Heart right ventricle (tissue), 16 donors: ENCODE results near the gene PROSER1. TPM values are rescaled to one million over a fixed set of nuclear protein-coding genes. Genes with fewer than 3 reads are reported as not detected.
A peak's percentile ranks its signal among the peaks of the same experiment; 100 is the strongest.

Experiments
- ATAC-seq, 8 donors: fragments of 200-7000 bp; cut with Tn5 transposase; one replicate each; pipeline ENCODE4 v1.9.1; 2020; ENCODE audit warnings: mild to moderate bottlenecking in 8 of 8, moderate library complexity in 8 of 8, moderate number of reproducible peaks in 1 of 8
- DNase-seq, 2 donors: peaks; one replicate each; pipeline ENCODE4 v3.0.0-alpha.2; 2020
- H3K27ac ChIP-seq, 10 donors: fragments of 200-600 bp; sonication (generic) in 2 of 10; one replicate each; pipeline versions ENCODE4 v1.5.0 to v1.8.0; 2020 to 2022; ENCODE audit warnings: mild to moderate bottlenecking in 3 of 10
- H3K27me3 ChIP-seq, 7 donors: fragments of 200-600 bp; one replicate each; pipeline ENCODE4 v1.8.0; 2021 to 2022; ENCODE audit warnings: mild to moderate bottlenecking in 2 of 7
- H3K36me3 ChIP-seq, 9 donors: fragments of 200-600 bp; sonication (generic) in 1 of 9; one replicate each; pipeline versions ENCODE4 v1.5.0 to v1.8.0; 2020 to 2022; ENCODE audit warnings: mild to moderate bottlenecking in 2 of 9
- H3K4me1 ChIP-seq, 9 donors: fragments of 200-600 bp; sonication (generic) in 1 of 9; one replicate each; pipeline versions ENCODE4 v1.5.0 to v1.8.0; 2020 to 2022; ENCODE audit warnings: mild to moderate bottlenecking in 4 of 9
- H3K4me3 ChIP-seq, 10 donors: fragments of 200-600 bp; sonication (generic) in 2 of 10; one replicate each; pipeline versions ENCODE4 v1.5.0 to v1.8.0; 2020 to 2022; ENCODE audit warnings: mild to moderate bottlenecking in 7 of 10, moderate library complexity in 2 of 10
- H3K9me3 ChIP-seq, 11 donors: fragments of 200-600 bp in 10 of 11; sonication (generic) in 2 of 11; one replicate each; pipeline versions ENCODE4 v1.5.0 to v1.8.0; 2013 to 2022; ENCODE audit warnings: mild to moderate bottlenecking in 2 of 11, control low read depth in 1 of 11, moderate library complexity in 1 of 11
- WGBS, 2 donors: extraction: QIAGEN DNeasy Blood & Tissue Kit; methylation state at CpG; one replicate each; pipeline ENCODE4 v1.1.7; 2013; ENCODE audit warnings: inconsistent platforms in 1 of 2; 5-methylcytosine and 5-hydroxymethylcytosine counted together
- intact Hi-C, 10 donors: fragments of 100-400 bp; cut with DNase I; formaldehyde crosslinking; loops; one replicate each; pipeline versions ENCODE4 v1.11.1 to v1.14.2; 2022
- polyA plus RNA-seq, 2 donors: library from polyadenylated mRNA; stranded (reverse); fragments of 200-250 nt; gene quantifications; one replicate each; pipeline ENCODE4 v1.2.3, GENCODE V29; 2013
- total RNA-seq, 10 donors: library from RNA; stranded (reverse); fragmentation: NEBNext Ultra II Directional in 3 of 10; extraction: Animal tissue kit (Norgen Biotek cat#: 25700) in 3 of 10; gene quantifications; one replicate each; pipeline versions ENCODE4 v1.2.1 to v1.2.4, GENCODE V29; 2021 to 2023
- TF ChIP-seq, protein P1 (sequence below), 9 donors: fragments of 200-600 bp; sonication (generic) in 2 of 9; IDR thresholded peaks; one replicate each; pipeline versions ENCODE4 v1.5.0 to v1.8.0; 2021 to 2022; ENCODE audit warnings: antibody characterized with exemption in 9 of 9, mild to moderate bottlenecking in 5 of 9, moderate library complexity in 1 of 9
- donor health status: Arrhythmogenic right ventricular cardiomyopathy.
- donor health status: ischemic (EF 13 %, LVEDD 7.1; RV severe dilation, severe dysfunction).
- donor health status: healthy with polysubstance abuse.
- donor health status: DM: no; HTN: yes; CAD: no.
- donor health status: DM: no; HTN: no; CAD: no.
- donor health status: ischemic (EF 25% LVEDD 6.9; RV normal size, moderate dysfunction).
- donor health status: ischemic (EF 25% LVEDD 5.7; RV mildly dilated, moderate dysfunction).
- donor health status: healthy.
- donor health status: DM: yes; HTN: yes; CAD: no.
- donor health status: Ischemic cardiomyopathy.
- donor health status: ischemic (EF 35%, LVEDD 5.7; RV mildly dilated, moderate dysfunction).
- donor health status: nonischemic (EF 11% LVEDD 7.7; RV severe dilation, severe dysfunction).
- donor health status: DM: yes; HTN: yes; CAD: no.
- donor health status: PGD.
- donor health status: ischemic (EF 29% LVEDD 5.4; RV normal size, mild dysfunction).
- donor health status: nonischemic (EF 23%, LVEDD 6.1; RV moderate dilation, normal function).

Gene PROSER1
- total and polyA plus RNA-seq, 12 donors, result 5.4 to 22.4 (median 16.7) TPM

DNA sequence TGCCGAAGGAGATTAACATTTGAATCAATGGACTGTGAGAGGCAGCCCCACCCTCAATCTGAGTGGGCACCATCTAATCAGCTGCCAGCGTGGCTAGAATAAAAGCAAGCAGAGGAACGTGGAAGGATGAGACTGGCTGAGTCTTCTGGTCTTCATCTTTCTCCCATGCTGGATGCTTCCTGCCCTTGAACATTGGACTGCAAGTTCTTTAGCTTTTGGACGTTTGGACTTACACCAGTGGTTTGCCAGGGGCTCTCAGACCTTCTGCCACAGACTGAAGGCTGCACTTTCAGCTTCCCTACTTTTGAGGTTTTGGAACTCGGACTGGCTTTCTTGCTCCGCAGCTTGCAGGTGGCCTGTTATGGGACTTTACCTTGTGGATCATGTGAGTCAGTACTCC lies 15.1 kb upstream of the PROSER1 start:
- TF ChIP-seq, protein P1, sequence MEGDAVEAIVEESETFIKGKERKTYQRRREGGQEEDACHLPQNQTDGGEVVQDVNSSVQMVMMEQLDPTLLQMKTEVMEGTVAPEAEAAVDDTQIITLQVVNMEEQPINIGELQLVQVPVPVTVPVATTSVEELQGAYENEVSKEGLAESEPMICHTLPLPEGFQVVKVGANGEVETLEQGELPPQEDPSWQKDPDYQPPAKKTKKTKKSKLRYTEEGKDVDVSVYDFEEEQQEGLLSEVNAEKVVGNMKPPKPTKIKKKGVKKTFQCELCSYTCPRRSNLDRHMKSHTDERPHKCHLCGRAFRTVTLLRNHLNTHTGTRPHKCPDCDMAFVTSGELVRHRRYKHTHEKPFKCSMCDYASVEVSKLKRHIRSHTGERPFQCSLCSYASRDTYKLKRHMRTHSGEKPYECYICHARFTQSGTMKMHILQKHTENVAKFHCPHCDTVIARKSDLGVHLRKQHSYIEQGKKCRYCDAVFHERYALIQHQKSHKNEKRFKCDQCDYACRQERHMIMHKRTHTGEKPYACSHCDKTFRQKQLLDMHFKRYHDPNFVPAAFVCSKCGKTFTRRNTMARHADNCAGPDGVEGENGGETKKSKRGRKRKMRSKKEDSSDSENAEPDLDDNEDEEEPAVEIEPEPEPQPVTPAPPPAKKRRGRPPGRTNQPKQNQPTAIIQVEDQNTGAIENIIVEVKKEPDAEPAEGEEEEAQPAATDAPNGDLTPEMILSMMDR (IDR thresholded peaks at IDR 0.05), result no peak
- H3K27ac ChIP-seq, result no peak overlapping the region
- H3K27me3 ChIP-seq, result no peaks in the 10 kb centered on the region
- H3K36me3 ChIP-seq, result peaks cover 0 to 25% (median 0%) of the 10 kb centered on the region in 9 donors
- DNase-seq (no peak), ATAC-seq (no peak)
- peaks cover 0 to 12% (median 0%) of the 10 kb centered on the region in 11 donors for H3K9me3 ChIP-seq
- intact Hi-C loops, result loop anchor here in 9 of 10 donors (5.0 to 10.0 kb wide), 8 partner anchors 89 to 624 kb away; no protein-coding TSS in a partner anchor
- peaks cover 0 to 3% (median 0%) of the 10 kb centered on the region in 9 donors for H3K4me1 ChIP-seq
- no peak overlapping the region for H3K4me3 ChIP-seq
- 78 to 81% methylated on average over 6 of the region's 6 CpGs for WGBS, 2 donors

DNA sequence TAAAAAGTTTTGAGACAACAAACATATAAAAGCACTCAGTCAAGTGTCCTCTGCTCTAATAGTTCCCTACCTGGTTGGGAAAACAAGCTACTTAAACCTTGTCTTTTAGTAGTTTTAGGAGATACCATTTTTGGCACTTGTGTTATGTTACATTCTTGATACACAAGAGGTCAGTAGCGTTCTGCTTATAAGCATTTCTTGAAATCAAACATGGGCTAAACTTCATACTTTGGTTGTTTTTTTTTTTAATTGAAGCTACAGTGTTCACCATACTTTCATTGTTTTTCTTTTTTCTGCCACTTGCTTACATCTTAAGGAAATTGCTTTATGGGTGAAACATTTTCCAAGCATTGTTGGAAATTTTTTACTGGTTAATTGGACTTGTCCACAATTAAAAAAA lies 13.3 kb upstream of the PROSER1 start:
- DNase-seq (no peak), ATAC-seq (peak in 1 of 8 donors; percentile 46)
- Histone ChIP-seq H3K9me3 (peaks cover 0 to 4% (median 0%) of the 10 kb centered on the region in 11 donors), H3K4me3 (no peak overlapping the region), H3K27ac (no peak overlapping the region), H3K36me3 (peaks cover 0 to 36% (median 0%) of the 10 kb centered on the region in 9 donors), H3K27me3 (no peaks in the 10 kb centered on the region), H3K4me1 (peaks cover 0 to 3% (median 0%) of the 10 kb centered on the region in 9 donors)
- TF ChIP-seq, protein P1 (IDR thresholded peaks at IDR 0.05), result peak; percentile 26 to 73 (median 56)
- intact Hi-C loops, result loop anchor here (2.0 to 10.0 kb wide), 11 partner anchors 91 to 626 kb away; no protein-coding TSS in a partner anchor
- WGBS, 2 donors, result 28 to 33% methylated on average over 1 of the region's 1 CpG

DNA sequence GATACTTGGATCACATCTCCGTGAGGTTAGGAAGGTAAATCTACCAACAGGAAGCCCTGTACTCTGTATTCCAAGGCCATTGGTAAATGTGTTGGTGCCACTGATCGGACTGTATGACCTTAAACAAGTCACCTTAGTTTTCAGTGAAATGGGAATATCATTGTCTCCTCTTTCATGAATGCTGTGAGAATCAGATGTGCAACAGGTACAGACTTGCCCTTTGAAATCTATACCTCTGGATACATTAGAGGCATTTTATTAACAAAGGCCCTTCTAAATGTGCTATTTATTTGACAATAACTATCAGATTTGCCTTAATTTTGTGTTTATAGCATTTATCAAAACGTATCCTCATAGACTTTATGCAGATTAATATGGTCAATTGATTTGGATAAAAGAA lies 11.4 kb upstream of the PROSER1 start:
- DNase-seq, result no peak
- Histone ChIP-seq H3K27me3 (no peaks in the 10 kb centered on the region), H3K27ac (no peak overlapping the region), H3K36me3 (peaks cover 0 to 53% (median 0%) of the 10 kb centered on the region in 9 donors), H3K9me3 (no peaks in the 10 kb centered on the region), H3K4me1 (peaks cover 0 to 3% (median 0%) of the 10 kb centered on the region in 9 donors), H3K4me3 (no peak overlapping the region)
- TF ChIP-seq, protein P1 (IDR thresholded peaks at IDR 0.05), result no peak
- ATAC-seq, result no peak
- intact Hi-C loops, result loop anchor here in 2 of 10 donors (10.0 kb wide), 2 partner anchors 216 to 366 kb away; no protein-coding TSS in a partner anchor
- 93 to 96% methylated on average over 3 of the region's 3 CpGs for WGBS, 2 donors

DNA sequence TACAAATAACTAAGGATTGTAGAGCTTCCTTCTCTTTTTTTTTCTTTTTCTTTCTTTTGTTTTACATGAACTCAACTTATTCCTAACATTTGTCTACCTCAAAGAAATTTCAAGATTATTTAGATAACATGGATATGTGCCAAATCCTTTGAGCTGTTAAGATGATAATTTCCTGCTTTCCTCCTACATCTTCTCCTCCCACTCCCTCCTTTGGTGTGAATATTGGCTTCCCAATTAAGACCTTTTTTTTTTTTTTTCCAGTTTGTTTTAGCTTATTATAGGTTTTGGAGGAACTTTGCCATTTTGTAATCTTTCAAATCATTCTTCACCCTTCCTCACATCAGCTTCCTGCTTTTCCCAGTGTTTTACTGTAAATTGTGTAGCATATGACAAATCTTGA lies 10.9 kb upstream of the PROSER1 start:
- Histone ChIP-seq H3K27ac (no peak overlapping the region), H3K4me3 (no peak overlapping the region), H3K9me3 (no peaks in the 10 kb centered on the region), H3K27me3 (no peaks in the 10 kb centered on the region), H3K4me1 (peaks cover 0 to 3% (median 0%) of the 10 kb centered on the region in 9 donors), H3K36me3 (peaks cover 0 to 58% (median 0%) of the 10 kb centered on the region in 9 donors)
- intact Hi-C loops, result loop anchor here in 2 of 10 donors (10.0 kb wide), 2 partner anchors 216 to 366 kb away; no protein-coding TSS in a partner anchor
- TF ChIP-seq, protein P1 (IDR thresholded peaks at IDR 0.05), result no peak
- no peak for ATAC-seq
- no peak for DNase-seq
